AG04450 (cell line): Measurements from ENCODE around the gene POLR3G. TPM values are rescaled to one million over a fixed set of nuclear protein-coding genes. Genes with fewer than 3 reads are reported as not detected.

Source experiments
- CTCF ChIA-PET: fragments of 300-600, 350-600 bp; formaldehyde crosslinking; extraction: SDS; loops from one replicate; lab custom pipeline; 2022; ENCODE audit warnings: antibody characterized with exemption, inconsistent platforms; lab: Charles Lee
- POLR2A ChIA-PET: fragments of 350-600 bp; formaldehyde crosslinking; extraction: SDS; loops from one replicate; lab custom pipeline; 2021; ENCODE audit warnings: antibody characterized with exemption, inconsistent platforms; lab: Yijun Ruan, JAX
- DNase-seq: peaks from one replicate; pipeline ENCODE4 v3.0.0-alpha.2; 2011; ENCODE audit warnings: low read depth, low spot score
- H3K27ac ChIP-seq: one replicate; pipeline ENCODE4 v1.5.1; 2012; ENCODE audit warnings: low read depth, low read length, control low read depth
- H3K27me3 ChIP-seq: one replicate; pipeline ENCODE4 v1.6.0; 2012; ENCODE audit warnings: low read length; ENCODE audit not compliant: control insufficient read depth, insufficient read depth
- H3K4me3 ChIP-seq: 2 replicates; pipeline ENCODE4 v1.5.1; 2011; ENCODE audit warnings: mild to moderate bottlenecking, low read depth, low read length, control low read depth
- H3K9me3 ChIP-seq: 2 replicates; pipeline ENCODE4 v1.5.1; 2012; ENCODE audit warnings: low read length; ENCODE audit not compliant: control insufficient read depth, insufficient read depth
- polyA minus RNA-seq: library from RNA; depleted of rRNA, polyadenylated mRNA; stranded (reverse); fragments of >200 nt; gene quantifications from 2 replicates; pipeline ENCODE4 v1.2.3, GENCODE V29; 2011; rRNA and poly(A)+ RNA removed
- polyA plus RNA-seq: library from polyadenylated mRNA; depleted of rRNA; stranded (reverse); fragments of >200 nt; gene quantifications from 2 replicates; pipeline ENCODE4 v1.2.3, GENCODE V29; 2011; rRNA removed
- TF ChIP-seq, protein P1 (sequence below): IDR thresholded peaks from 2 replicates; pipeline ENCODE4 v1.5.1; 2011; ENCODE audit warnings: low read depth, low read length, control low read depth, inconsistent platforms

POLR3G gene, protein sequence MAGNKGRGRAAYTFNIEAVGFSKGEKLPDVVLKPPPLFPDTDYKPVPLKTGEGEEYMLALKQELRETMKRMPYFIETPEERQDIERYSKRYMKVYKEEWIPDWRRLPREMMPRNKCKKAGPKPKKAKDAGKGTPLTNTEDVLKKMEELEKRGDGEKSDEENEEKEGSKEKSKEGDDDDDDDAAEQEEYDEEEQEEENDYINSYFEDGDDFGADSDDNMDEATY
- polyA plus RNA-seq (4.7 and 7.3 TPM in 2 replicates), polyA minus RNA-seq (1.1 and 2.6 TPM in 2 replicates)

DNA sequence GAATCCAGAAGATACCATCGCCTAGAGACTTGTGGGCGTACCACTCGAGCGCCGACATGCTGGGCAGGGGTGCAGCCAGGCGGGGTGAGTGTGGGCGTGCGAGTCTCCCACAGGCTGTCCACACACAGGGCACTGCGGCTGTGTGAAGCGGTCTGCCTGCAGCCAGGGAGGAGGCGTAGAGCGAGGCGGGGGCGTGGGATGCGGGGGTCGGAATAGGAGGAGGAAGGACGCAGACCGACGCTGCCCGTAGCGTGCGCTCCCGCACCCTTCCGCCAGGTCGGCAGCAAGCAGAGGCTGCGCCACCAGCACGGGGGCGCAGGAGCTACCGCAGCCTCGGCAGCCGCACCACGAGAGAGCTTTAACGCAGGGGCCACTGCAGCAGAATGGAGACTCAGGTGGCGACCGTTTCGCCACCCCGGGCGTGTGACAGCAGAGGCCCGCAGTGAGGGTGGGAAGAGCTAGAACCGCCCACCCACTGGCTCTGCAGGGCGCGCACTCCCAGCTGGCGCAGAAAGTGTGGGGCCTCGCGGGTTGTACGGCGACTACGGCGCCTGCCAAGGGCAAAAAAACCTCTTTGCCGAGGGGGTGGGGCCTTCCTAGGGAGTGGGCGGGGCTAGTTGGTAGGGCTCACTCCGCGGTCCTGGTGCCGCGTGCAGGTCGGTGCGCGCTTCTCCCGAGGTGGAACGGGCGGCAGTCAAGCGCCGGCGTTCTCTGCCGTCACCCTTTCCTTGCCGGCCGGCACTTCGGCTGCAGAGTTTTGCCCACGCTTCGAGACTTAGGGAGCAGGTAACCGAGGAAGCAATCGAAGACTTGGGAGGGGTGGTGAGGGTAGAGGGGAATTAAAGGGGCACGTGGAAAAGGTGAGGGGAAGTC lies at the start of gene POLR3G, which contains the start of gene MBLAC2:
Gene POLR3G, plus strand, starts transcription at position 630 of the 873 bp plus-strand sequence. CDS start 10,704 bp downstream, outside the sequence.
Gene MBLAC2, minus strand, starts transcription at position 537 of the 873 bp plus-strand sequence. Its CDS starts 479 bp downstream, at position 58.
- H3K4me3 ChIP-seq: peak within 1 kb of the TSS; percentile 86
- H3K9me3 ChIP-seq: no peaks in the 10 kb centered on the region; the same call in 1 of the 2 replicates
- peak within 1 kb of the TSS; percentile 59 for H3K27ac ChIP-seq
- POLR2A ChIA-PET: interaction anchor here (0.9 to 1.3 kb wide), 5 partner anchors 26 to 64 kb away, joined by 3 to 7 read pairs (median 5); partner anchors contain the start of genes CETN3 and LYSMD3
- H3K27me3 ChIP-seq: no peaks in the 10 kb centered on the region
- TF ChIP-seq, protein P1, sequence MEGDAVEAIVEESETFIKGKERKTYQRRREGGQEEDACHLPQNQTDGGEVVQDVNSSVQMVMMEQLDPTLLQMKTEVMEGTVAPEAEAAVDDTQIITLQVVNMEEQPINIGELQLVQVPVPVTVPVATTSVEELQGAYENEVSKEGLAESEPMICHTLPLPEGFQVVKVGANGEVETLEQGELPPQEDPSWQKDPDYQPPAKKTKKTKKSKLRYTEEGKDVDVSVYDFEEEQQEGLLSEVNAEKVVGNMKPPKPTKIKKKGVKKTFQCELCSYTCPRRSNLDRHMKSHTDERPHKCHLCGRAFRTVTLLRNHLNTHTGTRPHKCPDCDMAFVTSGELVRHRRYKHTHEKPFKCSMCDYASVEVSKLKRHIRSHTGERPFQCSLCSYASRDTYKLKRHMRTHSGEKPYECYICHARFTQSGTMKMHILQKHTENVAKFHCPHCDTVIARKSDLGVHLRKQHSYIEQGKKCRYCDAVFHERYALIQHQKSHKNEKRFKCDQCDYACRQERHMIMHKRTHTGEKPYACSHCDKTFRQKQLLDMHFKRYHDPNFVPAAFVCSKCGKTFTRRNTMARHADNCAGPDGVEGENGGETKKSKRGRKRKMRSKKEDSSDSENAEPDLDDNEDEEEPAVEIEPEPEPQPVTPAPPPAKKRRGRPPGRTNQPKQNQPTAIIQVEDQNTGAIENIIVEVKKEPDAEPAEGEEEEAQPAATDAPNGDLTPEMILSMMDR: peak; percentile 61
- CTCF ChIA-PET: interaction anchor here (0.6 to 2.1 kb wide), 14 partner anchors 11 to 1783 kb away, joined by 3 to 10 read pairs (median 4); partner anchors contain the start of gene CETN3
- peak; percentile 69 for DNase-seq

DNA sequence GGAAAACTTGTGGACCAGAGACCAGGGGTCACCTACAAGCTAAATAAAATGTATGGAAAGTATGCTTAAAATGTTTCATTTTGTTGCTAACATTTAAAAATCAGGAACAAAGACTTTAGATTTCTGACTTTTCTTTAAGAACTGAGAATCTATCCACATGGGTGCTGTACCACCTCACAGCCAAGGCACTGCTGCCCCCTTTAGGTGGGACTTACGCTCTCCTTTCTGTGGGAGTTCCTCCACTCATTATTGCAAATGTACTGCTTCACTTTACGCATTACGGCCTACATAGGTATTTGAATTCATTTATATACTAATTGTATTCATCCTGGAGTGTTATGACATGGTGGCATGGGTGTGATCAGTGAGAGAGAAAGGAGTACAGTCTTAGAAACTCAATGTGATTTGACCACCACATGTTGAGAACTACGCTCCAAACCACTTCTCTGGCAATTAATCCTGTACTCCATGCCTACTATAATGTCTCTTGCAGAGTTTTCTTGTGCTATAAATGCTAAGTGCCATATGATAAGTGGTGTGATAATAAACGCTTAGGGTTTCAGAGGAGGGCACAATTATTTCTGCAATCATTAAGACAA lies 40.4 kb upstream of the POLR3G start:
- Histone ChIP-seq H3K9me3 (no peaks in the 10 kb centered on the region), H3K27me3 (peaks cover 4% of the 10 kb centered on the region), H3K27ac (no peak overlapping the region), H3K4me3 (no peak overlapping the region)
- ChIA-PET POLR2A (no interaction called here), CTCF (interaction anchor here (0.6 to 1.9 kb wide), 19 partner anchors 11 to 169 kb away, joined by 3 to 8 read pairs (median 3); partner anchors contain the start of genes MBLAC2 and POLR3G)
- no peak for DNase-seq
- TF ChIP-seq, protein P1: peak; percentile 81

DNA sequence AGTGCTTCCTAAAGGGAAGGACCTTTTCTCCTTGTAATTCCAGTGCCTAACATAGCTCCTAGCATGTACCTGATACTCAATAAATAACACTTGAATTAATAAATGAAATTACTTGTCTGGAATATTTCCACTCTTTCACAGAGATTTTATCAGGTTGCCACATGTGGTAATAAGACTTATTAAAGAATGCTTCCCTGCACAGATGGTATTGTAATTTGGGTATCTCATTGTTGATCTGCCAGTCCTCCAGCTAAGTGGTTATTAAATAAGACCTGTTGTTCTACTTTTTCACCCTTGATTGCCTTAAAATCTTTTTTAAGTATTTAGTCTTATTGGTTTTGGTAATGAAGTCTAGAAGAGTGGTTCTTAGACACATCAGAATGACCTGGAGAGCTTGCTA lies 37.0 kb upstream of the POLR3G start:
- Histone ChIP-seq H3K4me3 (no peak overlapping the region), H3K27ac (no peak overlapping the region), H3K9me3 (no peaks in the 10 kb centered on the region), H3K27me3 (peaks cover 4% of the 10 kb centered on the region)
- CTCF ChIA-PET: interaction anchor here (0.6 to 4.8 kb wide), 7 partner anchors 14 to 346 kb away, joined by 3 to 62 read pairs (median 5); partner anchors contain the start of genes LYSMD3, MBLAC2 and POLR3G
- DNase-seq: no peak
- TF ChIP-seq, protein P1: no peak
- POLR2A ChIA-PET: no interaction called here

DNA sequence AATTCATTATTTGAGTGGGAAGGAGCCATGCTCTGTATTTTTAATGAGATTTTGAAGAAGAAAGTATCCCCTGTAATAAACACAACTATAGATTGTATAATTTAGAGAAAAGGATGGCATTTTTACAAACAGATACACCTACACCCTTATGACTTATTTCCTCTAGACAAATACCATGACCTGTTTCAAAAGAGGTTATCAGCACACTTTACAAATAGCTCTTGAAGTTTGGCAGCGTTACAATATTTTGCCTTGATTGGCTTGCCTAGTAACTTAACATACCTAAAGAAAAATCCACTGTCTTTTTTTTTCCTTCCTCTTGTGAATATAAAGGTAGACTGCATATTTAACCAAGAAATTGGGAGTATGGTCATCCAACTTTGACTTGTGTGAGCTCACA lies 36.6 kb upstream of the POLR3G start:
- POLR2A ChIA-PET: no interaction called here

More for the DNA sequence above, 36.6 kb upstream of the POLR3G start:
- Histone ChIP-seq H3K9me3 (no peaks in the 10 kb centered on the region), H3K27ac (no peak overlapping the region), H3K4me3 (no peak overlapping the region), H3K27me3 (peaks cover 4% of the 10 kb centered on the region)
- DNase-seq: no peak
- TF ChIP-seq, protein P1: no peak
- CTCF ChIA-PET: interaction anchor here (0.6 to 4.8 kb wide), 9 partner anchors 12 to 1709 kb away, joined by 3 to 62 read pairs (median 5); partner anchors contain the start of genes LYSMD3, MBLAC2 and POLR3G
